OCI-LY1 (cell line): ENCODE measurements around the gene PKMYT1.

Experiments
- H2AFZ ChIP-seq: fragments of 200-600 bp; sonication (generic), shearing (Covaris generic); 2 replicates; pipeline ENCODE4 v1.6.0; 2014; ENCODE audit warnings: antibody characterized with exemption, mild to moderate bottlenecking, low read length
- H3F3A ChIP-seq: fragments of 200-600 bp; sonication (generic), shearing (Covaris generic); 2 replicates; pipeline ENCODE4 v1.6.0; 2014; ENCODE audit warnings: mild to moderate bottlenecking, antibody characterized with exemption, low read length, moderate library complexity; ENCODE audit not compliant: insufficient read depth
- H3K27ac ChIP-seq: fragments of 200-600 bp; sonication (generic); 2 replicates; pipeline ENCODE4 v1.5.1; 2014; ENCODE audit warnings: low read length, mixed run types, mild to moderate bottlenecking, low read depth; ENCODE audit not compliant: poor library complexity, severe bottlenecking
- H3K27me3 ChIP-seq: fragments of 200-600 bp; sonication (generic); 2 replicates; pipeline ENCODE4 v1.6.0; 2014; ENCODE audit warnings: antibody characterized with exemption, mild to moderate bottlenecking, low read length, moderate library complexity; ENCODE audit not compliant: insufficient read depth
- H3K36me3 ChIP-seq: fragments of 200-600 bp; sonication (generic); 2 replicates; pipeline ENCODE4 v1.6.1; 2014; ENCODE audit warnings: mild to moderate bottlenecking, antibody characterized with exemption, low read length, moderate library complexity, mixed read lengths; ENCODE audit not compliant: insufficient read depth
- H3K4me1 ChIP-seq: fragments of 200-600 bp; sonication (generic); 2 replicates; pipeline ENCODE4 v1.5.1; 2014; ENCODE audit warnings: mild to moderate bottlenecking, low read length, moderate library complexity; ENCODE audit not compliant: insufficient read depth, severe bottlenecking
- H3K4me2 ChIP-seq: fragments of 200-600 bp; sonication (generic), shearing (Covaris generic); 2 replicates; pipeline ENCODE4 v1.6.1; 2014; ENCODE audit warnings: low read length
- H3K4me3 ChIP-seq: fragments of 200-600 bp; sonication (generic); 2 replicates; pipeline ENCODE4 v1.5.1; 2014; ENCODE audit warnings: low read length, low read depth, mild to moderate bottlenecking, mixed read lengths; ENCODE audit not compliant: poor library complexity, severe bottlenecking
- H3K79me2 ChIP-seq: fragments of 200-600 bp; shearing (Covaris generic); 2 replicates; pipeline ENCODE4 v1.6.1; 2016; ENCODE audit warnings: mixed run types, low read length, mixed read lengths; ENCODE audit not compliant: insufficient read depth
- H3K9ac ChIP-seq: fragments of 200-600 bp; sonication (generic), shearing (Covaris generic); 2 replicates; pipeline ENCODE4 v1.6.1; 2014; ENCODE audit warnings: mild to moderate bottlenecking, low read length, mixed read lengths
- H3K9me2 ChIP-seq: fragments of 200-600 bp; sonication (generic), shearing (Covaris generic); 2 replicates; pipeline ENCODE4 v1.6.1; 2014; ENCODE audit warnings: low read depth, mild to moderate bottlenecking, low read length, mixed read lengths
- H3K9me3 ChIP-seq: fragments of 200-600 bp; shearing (Covaris generic); 2 replicates; pipeline ENCODE4 v1.6.1; 2014; ENCODE audit warnings: low read length, mixed read lengths
- H4K20me1 ChIP-seq: fragments of 200-600 bp; sonication (generic), shearing (Covaris generic); 2 replicates; pipeline ENCODE4 v1.6.0; 2016; ENCODE audit warnings: mild to moderate bottlenecking, low read length; ENCODE audit not compliant: insufficient read depth
- EZH2 ChIP-seq: fragments of 200-600 bp; sonication (generic), shearing (Covaris generic); IDR thresholded peaks from 2 replicates; pipeline ENCODE4 v1.8.0; 2017; ENCODE audit warnings: borderline replicate concordance, mixed run types, mild to moderate bottlenecking, antibody characterized with exemption, low read length, moderate library complexity, mixed read lengths
- TF ChIP-seq, protein P1 (sequence below): fragments of 200-600 bp; sonication (generic), shearing (Covaris generic); IDR thresholded peaks from 2 replicates; pipeline ENCODE4 v1.5.1; 2017; ENCODE audit warnings: mild to moderate bottlenecking, antibody characterized with exemption, low read length, moderate library complexity, mixed read lengths

Gene PKMYT1

DNA sequence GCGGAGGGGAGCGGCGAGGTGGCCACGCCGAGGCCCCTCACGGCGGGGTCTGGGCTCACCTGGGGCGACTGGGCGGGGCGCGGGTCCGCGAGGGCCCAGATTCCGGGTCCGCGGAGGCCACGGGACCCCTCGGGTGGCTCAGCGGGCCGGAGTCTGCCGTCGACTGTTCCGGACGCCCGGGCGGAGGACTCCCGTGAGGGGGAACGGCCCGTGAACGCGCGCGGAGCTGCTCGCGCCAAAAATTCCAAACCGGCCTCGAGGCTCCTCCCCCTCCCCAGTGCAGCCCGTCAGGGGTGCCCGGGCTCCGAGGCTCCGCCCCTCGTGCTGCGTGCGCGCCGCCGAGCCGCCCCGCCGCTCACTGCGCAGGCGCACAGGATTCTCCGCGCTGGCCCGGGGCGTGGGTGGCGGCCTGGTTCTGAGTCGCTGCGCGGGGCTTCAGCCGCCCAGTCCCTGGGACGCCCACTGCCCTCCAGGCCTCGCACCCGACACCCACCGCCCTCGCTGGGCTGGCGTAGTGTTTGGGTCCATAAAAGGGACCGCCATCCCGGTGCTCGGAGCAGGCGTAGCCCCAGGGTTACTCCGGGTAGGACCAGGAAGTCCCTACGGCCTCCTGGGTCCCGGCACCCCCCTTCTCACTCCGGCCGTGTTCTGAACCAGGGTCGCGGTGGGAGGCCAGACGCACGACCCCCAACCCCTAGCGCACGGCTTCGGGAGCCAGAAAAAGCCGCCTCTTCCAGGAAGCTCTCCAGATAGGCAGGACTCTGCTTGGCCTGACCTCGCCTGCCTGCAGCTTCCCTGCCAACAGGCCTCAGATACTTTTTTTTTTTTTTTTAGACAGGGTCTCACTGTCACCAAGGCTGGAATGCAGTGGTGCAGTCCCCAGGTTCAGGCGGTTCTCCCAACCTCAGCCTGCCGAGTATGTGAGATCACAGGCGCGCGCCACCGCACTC, at the start of gene PKMYT1:
Gene PKMYT1, minus strand, starts transcription at position 220 of the 950 bp plus-strand sequence. CDS start 789 bp downstream, outside the sequence.
- Histone ChIP-seq H3K4me1 (peaks cover 52% of the 10 kb centered on the region), H3K79me2 (peaks cover 3% of the 10 kb centered on the region; the same call in 1 of the 2 replicates), H3K4me3 (peak within 1 kb of the TSS; percentile 96), H3K9me2 (no peaks in the 10 kb centered on the region), H3K9ac (peak within 1 kb of the TSS; percentile 91), H3F3A (no peaks in the 10 kb centered on the region), H4K20me1 (no peaks in the 10 kb centered on the region), H3K36me3 (peaks cover 29% of the 10 kb centered on the region), H3K9me3 (no peaks in the 10 kb centered on the region), H3K27me3 (no peaks in the 10 kb centered on the region), H3K27ac (peak within 1 kb of the TSS; percentile 61), H3K4me2 (peak within 1 kb of the TSS; percentile 85), H2AFZ (no peak within 1 kb of the TSS)
- TF ChIP-seq EZH2 = no peak
- TF ChIP-seq, protein P1, sequence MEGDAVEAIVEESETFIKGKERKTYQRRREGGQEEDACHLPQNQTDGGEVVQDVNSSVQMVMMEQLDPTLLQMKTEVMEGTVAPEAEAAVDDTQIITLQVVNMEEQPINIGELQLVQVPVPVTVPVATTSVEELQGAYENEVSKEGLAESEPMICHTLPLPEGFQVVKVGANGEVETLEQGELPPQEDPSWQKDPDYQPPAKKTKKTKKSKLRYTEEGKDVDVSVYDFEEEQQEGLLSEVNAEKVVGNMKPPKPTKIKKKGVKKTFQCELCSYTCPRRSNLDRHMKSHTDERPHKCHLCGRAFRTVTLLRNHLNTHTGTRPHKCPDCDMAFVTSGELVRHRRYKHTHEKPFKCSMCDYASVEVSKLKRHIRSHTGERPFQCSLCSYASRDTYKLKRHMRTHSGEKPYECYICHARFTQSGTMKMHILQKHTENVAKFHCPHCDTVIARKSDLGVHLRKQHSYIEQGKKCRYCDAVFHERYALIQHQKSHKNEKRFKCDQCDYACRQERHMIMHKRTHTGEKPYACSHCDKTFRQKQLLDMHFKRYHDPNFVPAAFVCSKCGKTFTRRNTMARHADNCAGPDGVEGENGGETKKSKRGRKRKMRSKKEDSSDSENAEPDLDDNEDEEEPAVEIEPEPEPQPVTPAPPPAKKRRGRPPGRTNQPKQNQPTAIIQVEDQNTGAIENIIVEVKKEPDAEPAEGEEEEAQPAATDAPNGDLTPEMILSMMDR = no peak

DNA sequence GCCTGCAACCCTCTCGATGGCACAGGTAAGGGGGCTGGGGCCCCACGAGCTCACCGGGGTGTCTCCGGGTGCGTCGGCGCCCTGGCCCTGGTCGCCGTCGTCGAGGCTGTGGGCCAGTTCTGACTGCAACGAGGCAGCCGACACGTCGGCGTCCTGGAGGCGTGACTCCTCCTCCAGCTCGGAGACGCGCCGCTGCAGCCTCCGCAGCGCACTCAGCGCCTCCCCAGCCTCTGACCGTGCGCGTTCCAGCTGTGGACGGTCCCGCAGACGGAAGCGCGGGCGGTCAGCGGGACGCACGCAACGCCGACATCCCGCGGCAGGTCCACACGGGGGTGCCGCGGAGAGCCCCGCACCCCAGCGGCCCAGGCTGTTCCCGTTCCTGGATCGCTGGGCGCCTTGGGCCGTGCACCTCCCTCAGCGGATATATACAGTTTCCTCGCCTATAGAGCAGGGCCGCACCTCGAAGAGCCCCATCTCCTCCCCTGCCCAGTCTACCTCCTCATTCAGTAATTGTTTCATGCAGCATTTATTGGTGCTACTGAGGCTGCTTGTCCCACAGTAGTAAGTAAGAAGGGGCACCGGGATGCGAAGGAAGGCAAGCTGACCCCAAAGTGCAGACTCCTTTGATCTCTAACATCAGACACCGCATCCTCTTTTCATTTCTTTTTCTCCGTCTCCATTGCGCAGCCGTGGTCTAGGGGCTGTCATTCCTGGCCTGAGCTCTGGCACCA, 49.4 kb upstream of the PKMYT1 start:
- no peak overlapping the region for H3K4me3 ChIP-seq
- no peaks in the 10 kb centered on the region for H4K20me1 ChIP-seq

DNA sequence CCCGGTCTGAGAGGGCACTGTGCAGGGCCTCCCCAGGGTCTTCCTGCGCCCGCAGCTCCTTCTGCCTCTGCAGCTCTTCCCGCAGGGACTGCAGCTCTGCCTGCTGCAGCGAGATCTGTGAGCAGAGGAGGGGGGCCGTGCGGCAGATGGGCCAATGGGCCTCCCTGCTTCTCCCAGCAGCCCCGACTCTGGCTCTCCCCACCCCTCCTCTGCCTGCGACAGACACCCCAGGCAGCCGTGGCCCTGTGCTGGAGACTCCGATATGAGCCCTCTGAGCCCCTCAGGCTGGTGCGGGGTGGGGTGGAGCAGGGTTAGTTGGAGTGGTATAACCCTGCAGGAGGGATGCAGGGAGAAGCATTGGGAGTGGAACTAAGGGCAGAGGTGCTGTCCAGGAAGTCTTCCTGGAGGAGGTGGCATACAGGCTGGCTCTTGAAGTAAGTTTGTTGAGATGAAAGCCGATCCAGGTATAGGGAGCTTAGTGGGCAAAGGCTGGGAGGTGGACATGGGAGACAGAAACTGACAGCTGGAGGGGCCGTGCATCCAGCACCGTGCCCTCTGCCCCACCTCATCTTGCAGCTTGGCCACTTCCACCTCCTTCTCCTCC, 48.6 kb upstream of the PKMYT1 start:
- TF ChIP-seq, protein P1 = no peak
- no peak for TF ChIP-seq EZH2
- Histone ChIP-seq H3K36me3 (peaks cover 11% of the 10 kb centered on the region), H4K20me1 (no peaks in the 10 kb centered on the region), H2AFZ (no peak overlapping the region), H3K4me3 (no peak overlapping the region), H3K9ac (no peak overlapping the region), H3K79me2 (no peaks in the 10 kb centered on the region), H3K27ac (no peak overlapping the region), H3K9me3 (no peaks in the 10 kb centered on the region), H3K9me2 (no peaks in the 10 kb centered on the region), H3F3A (no peaks in the 10 kb centered on the region), H3K27me3 (peaks cover 12% of the 10 kb centered on the region), H3K4me2 (no peak overlapping the region), H3K4me1 (peaks cover 4% of the 10 kb centered on the region)

More for the DNA sequence above, 49.4 kb upstream of the PKMYT1 start:
- Histone ChIP-seq H3K27ac (no peak overlapping the region), H3K4me2 (peak overlapping the region; percentile 16; the same call in 1 of the 2 replicates), H3K4me1 (peaks cover 4% of the 10 kb centered on the region), H3K79me2 (no peaks in the 10 kb centered on the region), H3K9me2 (no peaks in the 10 kb centered on the region), H3K36me3 (peaks cover 11% of the 10 kb centered on the region), H3K9me3 (no peaks in the 10 kb centered on the region), H3K9ac (no peak overlapping the region), H3F3A (no peaks in the 10 kb centered on the region), H3K27me3 (peaks cover 12% of the 10 kb centered on the region), H2AFZ (no peak overlapping the region)
- no peak; the same call in 1 of the 2 replicates for TF ChIP-seq EZH2
- TF ChIP-seq, protein P1 = no peak
